Thyroid gland (tissue), 4 donors: ENCODE results near the gene TIAL1.
"Not testable (repeated sequence)": the region's sequence is repeated elsewhere in the genome, so short reads cannot be mapped to it uniquely, and the experiment has no call there.

Experiments used
- CTCF ChIP-seq, 6 experiments: fragments of 200-600 bp in 3 of 6; fragments of 450-650 bp in 3 of 6; sonication (generic) in 3 of 6; IDR thresholded peaks; one replicate each; pipeline ENCODE4 v1.5.1; 2016 to 2019; ENCODE audit warnings: antibody characterized with exemption in 6 of 6, mild to moderate bottlenecking in 2 of 6, inconsistent platforms in 1 of 6, moderate library complexity in 1 of 6
- POLR2A ChIP-seq, 2 donors: fragments of 450-650 bp; IDR thresholded peaks; one replicate each; pipeline ENCODE4 v1.6.1; 2017; ENCODE audit warnings: antibody characterized with exemption in 2 of 2, mild to moderate bottlenecking in 2 of 2, moderate library complexity in 1 of 2

GRCh38 chr10:119528663-119529237, 68.0 kb downstream of the TIAL1 start:
- TF ChIP-seq CTCF, POLR2A (IDR thresholded peaks at IDR 0.05): not testable (repeated sequence)
